ENCODE results near the gene CAPZB. TPM values are rescaled to one million over a fixed set of nuclear protein-coding genes. Genes with fewer than 3 reads are reported as not detected.
A peak's percentile ranks its signal among the peaks of the same experiment; 100 is the strongest.

CAPZB gene
- polyA plus RNA-seq, 1 of the 3 experiments (the other 2 are of a cell fraction): 122 TPM

DNA sequence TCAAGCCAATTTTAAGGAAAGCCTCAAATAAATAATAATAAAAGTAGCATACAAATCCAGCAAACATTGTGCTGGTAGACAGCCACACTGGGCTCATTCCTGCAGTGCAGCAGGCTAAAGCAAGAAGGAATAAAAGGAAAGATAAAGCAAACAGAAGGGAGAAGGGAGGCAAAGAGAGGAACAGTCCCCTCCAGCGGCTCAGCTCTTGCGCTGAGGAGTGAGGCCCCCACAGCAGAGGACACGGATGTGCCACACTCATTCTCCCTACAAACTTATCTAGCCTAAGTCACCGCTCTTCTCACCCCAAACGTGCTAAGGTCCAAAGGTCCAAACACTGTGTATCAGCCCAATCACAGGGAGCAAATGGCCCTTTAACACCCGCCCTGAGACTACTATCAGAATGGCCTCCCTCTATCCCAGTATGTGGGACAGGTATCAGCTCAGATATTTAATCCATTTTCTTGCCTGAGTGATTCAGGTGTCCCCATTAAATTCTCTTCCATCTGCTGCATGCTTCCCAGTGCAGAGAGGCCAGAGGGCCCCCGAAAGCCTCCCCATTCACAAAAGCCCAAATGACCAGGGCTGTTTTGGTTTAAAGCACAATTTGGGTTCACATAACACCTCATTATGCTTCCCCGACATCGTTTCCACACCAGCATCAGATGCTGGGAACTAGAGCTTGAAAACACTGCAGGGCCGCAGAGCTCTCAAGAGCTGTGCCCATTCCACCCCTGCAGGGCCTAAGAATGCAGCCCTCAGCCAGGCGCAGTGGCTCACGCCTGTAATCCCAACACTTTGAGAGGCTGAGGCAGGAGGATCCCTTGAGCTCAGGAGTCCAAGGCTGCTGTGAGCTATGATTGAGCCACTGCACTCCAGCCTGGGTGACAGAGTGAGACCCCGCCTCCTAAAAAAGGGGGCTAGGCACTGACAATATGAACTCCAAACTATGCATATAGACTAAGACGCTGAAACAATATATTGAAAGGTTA lies 17.8 kb downstream of the CAPZB start:
- POLR2A ChIA-PET: no interaction called here
- 80% methylated on average over 12 of the region's 14 CpGs for WGBS (ENCODE audit: low lambda C conversion rate)
- Histone ChIP-seq H4K20me1 (ENCODE audit: insufficient read depth) (peaks cover 98% of the 10 kb centered on the region), H3F3A (replicated peaks; ENCODE audit: insufficient read depth) (peaks cover 19% of the 10 kb centered on the region), H3K79me2 (ENCODE audit: insufficient read depth) (peaks cover 100% of the 10 kb centered on the region), H3K9me2 (no peaks in the 10 kb centered on the region), H3K4me2 (no peak overlapping the region), H3K9ac (no peak overlapping the region), H2AFZ (ENCODE audit: low read depth) (no peak overlapping the region), H3K4me1 (ENCODE audit: control insufficient read depth in 1 of 2, insufficient read depth in 2 of 2, low read depth in 1 of 2, low read length in 1 of 2) (peaks cover 13 to 41% of the 10 kb centered on the region in 2 experiments; a peak in 3 of 4 replicates), H3K4me3 (ENCODE audit: low read depth in 2 of 2, low read length in 1 of 2) (no peak overlapping the region), H3K27ac (ENCODE audit: low read depth in 2 of 2, low read length in 1 of 2) (peak overlapping the region in 1 of 2 experiments; percentile 3; a peak in 1 of 4 replicates), H3K27me3 (ENCODE audit: insufficient read depth) (no peaks in the 10 kb centered on the region), H3K36me3 (replicated peaks in 1 of 2; ENCODE audit: control insufficient read depth in 1 of 2, insufficient read depth in 2 of 2, low read length in 1 of 2) (peaks cover 7 to 10% of the 10 kb centered on the region in 2 experiments), H3K9me3 (no peaks in the 10 kb centered on the region)
- no peak for DNase-seq
- CTCF ChIA-PET: interaction anchor here (1.0 to 1.6 kb wide), 2 partner anchors 10 to 186 kb away, joined by 3 to 6 read pairs; no protein-coding TSS in a partner anchor
- TF ChIP-seq GATA2 (CRISPR knock-in tag; IDR thresholded peaks at IDR 0.05) (no peak), GABPA (IDR thresholded peaks at IDR 0.05; ENCODE audit: low read depth) (no peak), EP300 (IDR thresholded peaks at IDR 0.05; ENCODE audit: borderline replicate concordance in 1 of 2, low read depth in 1 of 2, low read length in 1 of 2) (no peak), POLR2AphosphoS5 (IDR thresholded peaks at IDR 0.05; ENCODE audit: low read depth, low read length) (no peak), RXRA (IDR thresholded peaks at IDR 0.05; ENCODE audit: borderline replicate concordance, low read depth) (no peak), SIN3A (IDR thresholded peaks at IDR 0.05; ENCODE audit: borderline replicate concordance, low read depth, low read length) (no peak), NRF1 (IDR thresholded peaks at IDR 0.05; ENCODE audit: low read depth, low read length) (no peak), ELF1 (IDR thresholded peaks at IDR 0.05) (no peak), YY1 (IDR thresholded peaks at IDR 0.05; ENCODE audit: low read depth) (no peak), TEAD4 (IDR thresholded peaks at IDR 0.05; ENCODE audit: borderline replicate concordance, insufficient read depth) (no peak), RAD21 (IDR thresholded peaks at IDR 0.05; ENCODE audit: low read length) (no peak), FOXM1 (IDR thresholded peaks at IDR 0.05; ENCODE audit: low read depth) (no peak), IRF3 (IDR thresholded peaks at IDR 0.05; ENCODE audit: low read depth, low read length) (no peak)
- TF ChIP-seq, protein P1, sequence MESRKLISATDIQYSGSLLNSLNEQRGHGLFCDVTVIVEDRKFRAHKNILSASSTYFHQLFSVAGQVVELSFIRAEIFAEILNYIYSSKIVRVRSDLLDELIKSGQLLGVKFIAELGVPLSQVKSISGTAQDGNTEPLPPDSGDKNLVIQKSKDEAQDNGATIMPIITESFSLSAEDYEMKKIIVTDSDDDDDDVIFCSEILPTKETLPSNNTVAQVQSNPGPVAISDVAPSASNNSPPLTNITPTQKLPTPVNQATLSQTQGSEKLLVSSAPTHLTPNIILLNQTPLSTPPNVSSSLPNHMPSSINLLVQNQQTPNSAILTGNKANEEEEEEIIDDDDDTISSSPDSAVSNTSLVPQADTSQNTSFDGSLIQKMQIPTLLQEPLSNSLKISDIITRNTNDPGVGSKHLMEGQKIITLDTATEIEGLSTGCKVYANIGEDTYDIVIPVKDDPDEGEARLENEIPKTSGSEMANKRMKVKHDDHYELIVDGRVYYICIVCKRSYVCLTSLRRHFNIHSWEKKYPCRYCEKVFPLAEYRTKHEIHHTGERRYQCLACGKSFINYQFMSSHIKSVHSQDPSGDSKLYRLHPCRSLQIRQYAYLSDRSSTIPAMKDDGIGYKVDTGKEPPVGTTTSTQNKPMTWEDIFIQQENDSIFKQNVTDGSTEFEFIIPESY (IDR thresholded peaks at IDR 0.05; ENCODE audit: borderline replicate concordance, low read depth): no peak

All from SK-N-SH (cell line).